ENCODE measurements around the gene SFXN5. TPM values are rescaled to one million over a fixed set of nuclear protein-coding genes. Genes with fewer than 3 reads are reported as not detected.

SFXN5 gene
- total and polyA plus RNA-seq, 2 donors (not counting 3 experiments of a cell fraction or from before 2014, with no cell fraction given): 18.7 to 28.6 TPM

- Histone ChIP-seq H3K4me3 (replicated peaks in 1 of 3; ENCODE audit: insufficient read depth in 1 of 3, low read depth in 1 of 3, low read length in 3 of 3) (no peak overlapping the region), H3K79me2 (ENCODE audit: control insufficient read depth, insufficient read depth, low read length) (no peaks in the 10 kb centered on the region), H3K27ac (ENCODE audit: insufficient read depth, low read depth, low read length) (no peak overlapping the region), H3K27me3 (ENCODE audit: control insufficient read depth in 2 of 2, insufficient read depth in 2 of 2, low read length in 2 of 2) (no peaks in the 10 kb centered on the region), H3K4me2 (ENCODE audit: insufficient read depth, low read length) (no peak overlapping the region), H4K20me1 (replicated peaks; ENCODE audit: control insufficient read depth, extremely low read depth, insufficient read depth, low read length) (no peaks in the 10 kb centered on the region), H3K36me3 (ENCODE audit: control insufficient read depth in 2 of 2, extremely low read depth in 1 of 2, insufficient read depth in 2 of 2, low read length in 2 of 2) (peaks cover 2% of the 10 kb centered on the region in 2 experiments), H3K4me1 (ENCODE audit: control insufficient read depth, extremely low read depth, insufficient read depth, low read length) (no peaks in the 10 kb centered on the region), H2AFZ (ENCODE audit: low read depth, low read length) (no peak overlapping the region), H3K9me3 (replicated peaks; ENCODE audit: control insufficient read depth, insufficient read depth, low read length) (no peaks in the 10 kb centered on the region), H3K9me1 (replicated peaks; ENCODE audit: control insufficient read depth, extremely low read depth, insufficient read depth, low read length) (no peaks in the 10 kb centered on the region), H3K9ac (replicated peaks; ENCODE audit: extremely low read depth, insufficient read depth, low read length) (no peak overlapping the region)
- no peak for TF ChIP-seq GATA2 (IDR thresholded peaks at IDR 0.05; ENCODE audit: insufficient read depth, insufficient read length, low read depth, low read length)
- no peak for TF ChIP-seq MAX (IDR thresholded peaks at IDR 0.05; ENCODE audit: insufficient read depth, insufficient read length)
- TF ChIP-seq MYC (IDR thresholded peaks at IDR 0.05; ENCODE audit: low read depth, low read length): no peak
- no peak for TF ChIP-seq EZH2 (IDR thresholded peaks at IDR 0.05; ENCODE audit: borderline replicate concordance, low read depth, low read length, severe bottlenecking)
- TF ChIP-seq POLR2A (IDR thresholded peaks at IDR 0.05; ENCODE audit: low read depth, low read length): no peak
- no peak for TF ChIP-seq JUN (IDR thresholded peaks at IDR 0.05; ENCODE audit: borderline replicate concordance, insufficient read depth, insufficient read length, low read depth)
- dilution Hi-C loops (cut with MboI; ENCODE audit: extremely low pct_ligation_motif_present, low sequenced_read_pairs) (no loop called here), intact Hi-C loops (cut with micrococcal nuclease) (no loop called here)
- ChIA-PET CTCF (no interaction called here), POLR2A (no interaction called here)
- BruUV-seq (replicated peaks): no TSS peak
- FAIRE-seq (no peak), DNase-seq (ENCODE audit: low read depth, low spot score) (no peak)
Measured at GRCh38 chr2:73036766-73037165, 34.7 kb downstream of the SFXN5 start.

DNA sequence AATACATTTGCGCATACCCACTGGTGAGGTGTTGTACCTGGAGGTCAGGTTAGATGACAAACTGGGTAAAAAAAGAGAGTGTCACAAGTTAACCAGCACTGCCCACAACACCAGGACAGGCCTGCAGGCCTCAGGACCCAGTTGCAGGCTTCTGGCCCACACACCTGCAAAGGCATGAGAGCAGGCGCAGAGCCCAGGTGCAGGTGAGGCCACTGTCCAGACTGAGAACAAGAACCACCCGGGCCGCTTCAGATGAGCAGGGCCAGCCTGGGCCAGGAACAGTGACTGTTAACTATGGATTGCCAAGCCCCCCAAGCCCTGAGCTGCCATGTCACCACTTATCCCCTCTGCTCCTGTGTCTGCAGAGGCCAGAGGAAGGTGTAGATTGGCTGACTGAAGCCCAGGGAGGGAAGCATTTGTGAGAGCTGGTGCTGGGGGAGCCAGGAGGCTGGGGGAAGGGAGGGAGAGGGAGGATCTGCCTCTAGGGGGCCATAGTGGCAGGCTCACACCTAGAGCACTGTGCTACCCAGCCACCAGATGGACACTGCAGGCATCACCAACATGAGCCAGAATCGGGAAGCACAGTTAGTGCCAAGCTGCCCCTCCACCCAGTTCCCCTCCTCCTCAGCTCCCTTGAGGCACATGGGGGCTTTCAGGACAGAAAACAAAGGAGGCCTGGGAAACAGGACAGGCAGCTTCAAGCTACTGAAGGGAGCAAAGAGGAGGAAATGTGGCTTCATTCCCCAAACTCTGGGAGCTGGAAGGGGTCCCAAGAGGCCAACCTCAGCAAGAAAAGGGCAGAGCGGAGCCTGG, 35.4 kb downstream of the SFXN5 start:
- Histone ChIP-seq H3K9me3 (replicated peaks; ENCODE audit: control insufficient read depth, insufficient read depth, low read length) (no peaks in the 10 kb centered on the region), H3K27ac (ENCODE audit: insufficient read depth, low read depth, low read length) (no peak overlapping the region), H3K9me1 (replicated peaks; ENCODE audit: control insufficient read depth, extremely low read depth, insufficient read depth, low read length) (no peaks in the 10 kb centered on the region), H3K4me3 (replicated peaks in 1 of 3; ENCODE audit: insufficient read depth in 1 of 3, low read depth in 1 of 3, low read length in 3 of 3) (no peak overlapping the region), H3K4me1 (ENCODE audit: control insufficient read depth, extremely low read depth, insufficient read depth, low read length) (no peaks in the 10 kb centered on the region), H3K27me3 (ENCODE audit: control insufficient read depth in 2 of 2, insufficient read depth in 2 of 2, low read length in 2 of 2) (no peaks in the 10 kb centered on the region), H2AFZ (ENCODE audit: low read depth, low read length) (no peak overlapping the region), H3K79me2 (ENCODE audit: control insufficient read depth, insufficient read depth, low read length) (no peaks in the 10 kb centered on the region), H3K36me3 (ENCODE audit: control insufficient read depth in 2 of 2, extremely low read depth in 1 of 2, insufficient read depth in 2 of 2, low read length in 2 of 2) (peaks cover 2% of the 10 kb centered on the region in 2 experiments), H3K4me2 (ENCODE audit: insufficient read depth, low read length) (no peak overlapping the region), H3K9ac (replicated peaks; ENCODE audit: extremely low read depth, insufficient read depth, low read length) (no peak overlapping the region), H4K20me1 (replicated peaks; ENCODE audit: control insufficient read depth, extremely low read depth, insufficient read depth, low read length) (no peaks in the 10 kb centered on the region)
- DNase-seq (ENCODE audit: low read depth, low spot score) (no peak), FAIRE-seq (no peak)
- POLR2A ChIA-PET: no interaction called here
- BruUV-seq (replicated peaks): no TSS peak
- dilution Hi-C loops (cut with MboI; ENCODE audit: extremely low pct_ligation_motif_present, low sequenced_read_pairs) (no loop called here), intact Hi-C loops (cut with micrococcal nuclease) (no loop called here)
- CTCF ChIA-PET: interaction anchor here (1.4 kb wide), 1 partner anchor 62 kb away, joined by 3 read pairs; no protein-coding TSS in a partner anchor
- TF ChIP-seq, protein P1, sequence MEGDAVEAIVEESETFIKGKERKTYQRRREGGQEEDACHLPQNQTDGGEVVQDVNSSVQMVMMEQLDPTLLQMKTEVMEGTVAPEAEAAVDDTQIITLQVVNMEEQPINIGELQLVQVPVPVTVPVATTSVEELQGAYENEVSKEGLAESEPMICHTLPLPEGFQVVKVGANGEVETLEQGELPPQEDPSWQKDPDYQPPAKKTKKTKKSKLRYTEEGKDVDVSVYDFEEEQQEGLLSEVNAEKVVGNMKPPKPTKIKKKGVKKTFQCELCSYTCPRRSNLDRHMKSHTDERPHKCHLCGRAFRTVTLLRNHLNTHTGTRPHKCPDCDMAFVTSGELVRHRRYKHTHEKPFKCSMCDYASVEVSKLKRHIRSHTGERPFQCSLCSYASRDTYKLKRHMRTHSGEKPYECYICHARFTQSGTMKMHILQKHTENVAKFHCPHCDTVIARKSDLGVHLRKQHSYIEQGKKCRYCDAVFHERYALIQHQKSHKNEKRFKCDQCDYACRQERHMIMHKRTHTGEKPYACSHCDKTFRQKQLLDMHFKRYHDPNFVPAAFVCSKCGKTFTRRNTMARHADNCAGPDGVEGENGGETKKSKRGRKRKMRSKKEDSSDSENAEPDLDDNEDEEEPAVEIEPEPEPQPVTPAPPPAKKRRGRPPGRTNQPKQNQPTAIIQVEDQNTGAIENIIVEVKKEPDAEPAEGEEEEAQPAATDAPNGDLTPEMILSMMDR (IDR thresholded peaks at IDR 0.05; ENCODE audit: extremely low read depth in 1 of 2, insufficient read depth in 1 of 2, low read depth in 1 of 2, low read length in 2 of 2): peak in 1 of 2 donors; percentile 14
- TF ChIP-seq JUN (IDR thresholded peaks at IDR 0.05; ENCODE audit: borderline replicate concordance, insufficient read depth, insufficient read length, low read depth): no peak
